Tibial artery (tissue), 4 donors: ENCODE results near the gene CD276.

Experiments
- DNase-seq, 2 donors: peaks; one replicate each; pipeline ENCODE4 v3.0.0-alpha.2; 2019
- H3K27ac ChIP-seq, 2 donors: fragments of 200-600 bp; sonication (generic) in 1 of 2; 1 replicate in 1 of 2; 2 replicates in 1 of 2; pipeline ENCODE4 v1.5.1; 2018 to 2019; ENCODE audit warnings: mild to moderate bottlenecking in 1 of 2
- H3K27me3 ChIP-seq, 2 donors: fragments of 200-600 bp; sonication (generic) in 1 of 2; one replicate each; pipeline versions ENCODE4 v1.5.1 to v1.6.0; 2016 to 2019
- H3K36me3 ChIP-seq, 3 donors: fragments of 200-600 bp; sonication (generic) in 2 of 3; one replicate each; pipeline ENCODE4 v1.5.1; 2016 to 2019; ENCODE audit warnings: mild to moderate bottlenecking in 2 of 3
- H3K4me1 ChIP-seq, 4 donors: fragments of 200-600 bp; sonication (generic) in 2 of 4; 1 replicate in 3 of 4; 2 replicates in 1 of 4; pipeline ENCODE4 v1.5.1; 2016 to 2019
- H3K4me3 ChIP-seq, 2 donors: fragments of 200-600 bp; sonication (generic) in 1 of 2; 1 replicate in 1 of 2; 2 replicates in 1 of 2; pipeline ENCODE4 v1.5.1; 2018 to 2019; ENCODE audit warnings: mild to moderate bottlenecking in 2 of 2
- H3K9me3 ChIP-seq, 3 donors: fragments of 200-600 bp; sonication (generic) in 1 of 3; one replicate each; pipeline ENCODE4 v1.5.1; 2016 to 2019
- CTCF ChIP-seq, 2 experiments: fragments of 200-600 bp in 1 of 2; fragments of 450-650 bp in 1 of 2; IDR thresholded peaks; one replicate each; pipeline ENCODE4 v1.5.1; 2017 to 2019; ENCODE audit warnings: antibody characterized with exemption in 2 of 2, mild to moderate bottlenecking in 1 of 2, moderate library complexity in 1 of 2
- intact Hi-C: fragments of 100-400 bp; cut with DNase I; formaldehyde crosslinking; loops from one replicate; pipeline ENCODE4 v1.15.0; 2023; ENCODE audit warnings: low total_unique reads

Gene CD276

GRCh38 chr15:73680549-73680948 is 3.6 kb upstream of the CD276 start:
- intact Hi-C loops = no loop called here

GRCh38 chr15:73681063-73681462 is 3.1 kb upstream of the CD276 start:
- Histone ChIP-seq H3K36me3 (no peaks in the 10 kb centered on the region), H3K4me1 (peaks cover 0 to 28% (median 14%) of the 10 kb centered on the region in 4 donors), H3K4me3 (no peak overlapping the region), H3K27ac (no peak overlapping the region), H3K27me3 (no peaks in the 10 kb centered on the region), H3K9me3 (no peaks in the 10 kb centered on the region)
- DNase-seq = no peak
- intact Hi-C loops = no loop called here
- TF ChIP-seq CTCF (IDR thresholded peaks at IDR 0.05) = no peak

More at GRCh38 chr15:73680549-73680948, 3.6 kb upstream of the CD276 start:
- Histone ChIP-seq H3K4me1 (peaks cover 0 to 23% (median 10%) of the 10 kb centered on the region in 4 donors), H3K4me3 (no peak overlapping the region), H3K27ac (no peak overlapping the region), H3K9me3 (no peaks in the 10 kb centered on the region), H3K36me3 (no peaks in the 10 kb centered on the region), H3K27me3 (no peaks in the 10 kb centered on the region)
- TF ChIP-seq CTCF (IDR thresholded peaks at IDR 0.05) = no peak
- no peak for DNase-seq

- H3K9me3 ChIP-seq = no peaks in the 10 kb centered on the region
- intact Hi-C loops = no loop called here
- DNase-seq = no peak
- H3K4me1 ChIP-seq = peaks cover 0 to 38% (median 24%) of the 10 kb centered on the region in 4 donors
- no peak overlapping the region for H3K4me3 ChIP-seq
- H3K27me3 ChIP-seq = no peaks in the 10 kb centered on the region
- H3K27ac ChIP-seq = peak overlapping the region; percentile 8 to 24
- no peak for TF ChIP-seq CTCF (IDR thresholded peaks at IDR 0.05)
- H3K36me3 ChIP-seq = no peaks in the 10 kb centered on the region
Observed at GRCh38 chr15:73681856-73682599, 2.2 kb upstream of the CD276 start.

- Histone ChIP-seq H3K27ac (peak overlapping the region; percentile 8 to 24), H3K4me3 (no peak overlapping the region), H3K27me3 (no peaks in the 10 kb centered on the region), H3K36me3 (no peaks in the 10 kb centered on the region), H3K9me3 (no peaks in the 10 kb centered on the region), H3K4me1 (peaks cover 0 to 39% (median 30%) of the 10 kb centered on the region in 4 donors)
- intact Hi-C loops = no loop called here
- TF ChIP-seq CTCF (IDR thresholded peaks at IDR 0.05) = no peak
- DNase-seq = no peak
Observed at GRCh38 chr15:73682600-73683090, 1.5 kb upstream of the CD276 start.

- Histone ChIP-seq H3K9me3 (no peaks in the 10 kb centered on the region), H3K27me3 (no peaks in the 10 kb centered on the region), H3K27ac (peak overlapping the region; percentile 79 to 95), H3K36me3 (no peaks in the 10 kb centered on the region), H3K4me3 (peak overlapping the region; percentile 61 to 90), H3K4me1 (peaks cover 0 to 46% (median 36%) of the 10 kb centered on the region in 4 donors)
- TF ChIP-seq CTCF (IDR thresholded peaks at IDR 0.05) = peak in 1 of 2 experiments; percentile 25
- intact Hi-C loops = no loop called here
- no peak for DNase-seq
Observed at GRCh38 chr15:73683257-73683776, 866 bp upstream of the CD276 start.
